Brain microvascular endothelial cell (primary cell): Measurements from ENCODE around the gene SFMBT2.

Experiments
- DNase-seq: peaks from one replicate; pipeline ENCODE4 v3.0.0-alpha.2; 2020
- H3K27ac ChIP-seq: fragments of 250-450 bp; sonication (Bioruptor Pico); 2 replicates; pipeline ENCODE4 v1.5.1; 2020; ENCODE audit warnings: mild to moderate bottlenecking, moderate library complexity
- H3K27me3 ChIP-seq: fragments of 250-450 bp; sonication (Bioruptor Pico); replicated peaks from 2 replicates; pipeline ENCODE4 v1.5.1; 2020; ENCODE audit warnings: mild to moderate bottlenecking
- H3K36me3 ChIP-seq: fragments of 250-450 bp; sonication (Bioruptor Pico); replicated peaks from 2 replicates; pipeline ENCODE4 v1.5.1; 2020; ENCODE audit warnings: mild to moderate bottlenecking
- H3K4me3 ChIP-seq: 2 replicates; pipeline ENCODE4 v1.5.1; 2011; ENCODE audit warnings: low read depth, mild to moderate bottlenecking, control low read depth, low read length, moderate library complexity
- in situ Hi-C: cut with HindIII; loops from 2 replicates; pipeline ENCODE4 v1.10.0; 2017; ENCODE audit warnings: low sequenced_read_pairs, low pct_ligation_motif_present
- TF ChIP-seq, protein P1 (sequence below): IDR thresholded peaks from 2 replicates; pipeline ENCODE4 v1.5.1; 2011; ENCODE audit warnings: low read depth, mild to moderate bottlenecking, moderate library complexity, low read length, control low read depth, inconsistent platforms; ENCODE audit errors: missing control alignments

Gene SFMBT2

DNA sequence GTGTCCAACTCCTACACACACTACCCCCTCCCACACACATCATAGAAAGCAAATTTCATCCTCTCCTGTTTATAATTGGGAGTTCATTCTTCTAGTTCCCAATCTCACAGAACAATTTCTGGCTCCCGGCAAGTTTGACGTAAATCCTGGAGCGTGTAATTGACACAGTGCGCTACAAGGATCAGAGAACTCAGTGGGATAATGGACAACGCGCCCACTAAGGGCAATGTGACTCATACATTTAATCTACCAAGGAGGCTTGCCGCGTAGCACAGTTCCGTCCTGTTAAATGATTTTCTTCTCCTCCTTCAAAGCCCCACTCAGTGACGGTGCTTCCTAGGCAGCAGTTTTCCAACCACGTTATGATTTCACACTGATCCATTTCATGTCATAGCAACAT is 277.6 kb downstream of the SFMBT2 start:
- H3K36me3 ChIP-seq, result no peaks in the 10 kb centered on the region
- no peaks in the 10 kb centered on the region for H3K27me3 ChIP-seq
- in situ Hi-C loops, result loop anchor here (25.0 kb wide), 1 partner anchor 129 kb away; no protein-coding TSS in a partner anchor
- H3K27ac ChIP-seq, result no peak overlapping the region
- H3K4me3 ChIP-seq, result no peak overlapping the region
- TF ChIP-seq, protein P1, sequence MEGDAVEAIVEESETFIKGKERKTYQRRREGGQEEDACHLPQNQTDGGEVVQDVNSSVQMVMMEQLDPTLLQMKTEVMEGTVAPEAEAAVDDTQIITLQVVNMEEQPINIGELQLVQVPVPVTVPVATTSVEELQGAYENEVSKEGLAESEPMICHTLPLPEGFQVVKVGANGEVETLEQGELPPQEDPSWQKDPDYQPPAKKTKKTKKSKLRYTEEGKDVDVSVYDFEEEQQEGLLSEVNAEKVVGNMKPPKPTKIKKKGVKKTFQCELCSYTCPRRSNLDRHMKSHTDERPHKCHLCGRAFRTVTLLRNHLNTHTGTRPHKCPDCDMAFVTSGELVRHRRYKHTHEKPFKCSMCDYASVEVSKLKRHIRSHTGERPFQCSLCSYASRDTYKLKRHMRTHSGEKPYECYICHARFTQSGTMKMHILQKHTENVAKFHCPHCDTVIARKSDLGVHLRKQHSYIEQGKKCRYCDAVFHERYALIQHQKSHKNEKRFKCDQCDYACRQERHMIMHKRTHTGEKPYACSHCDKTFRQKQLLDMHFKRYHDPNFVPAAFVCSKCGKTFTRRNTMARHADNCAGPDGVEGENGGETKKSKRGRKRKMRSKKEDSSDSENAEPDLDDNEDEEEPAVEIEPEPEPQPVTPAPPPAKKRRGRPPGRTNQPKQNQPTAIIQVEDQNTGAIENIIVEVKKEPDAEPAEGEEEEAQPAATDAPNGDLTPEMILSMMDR, result no peak
- DNase-seq, result no peak

GRCh38 chr10:7130191-7130911 is 280.5 kb downstream of the SFMBT2 start:
- in situ Hi-C loops, result loop anchor here (25.0 kb wide), 1 partner anchor 132 kb away; no protein-coding TSS in a partner anchor
- no peak overlapping the region for H3K27ac ChIP-seq
- H3K36me3 ChIP-seq, result no peaks in the 10 kb centered on the region

DNA sequence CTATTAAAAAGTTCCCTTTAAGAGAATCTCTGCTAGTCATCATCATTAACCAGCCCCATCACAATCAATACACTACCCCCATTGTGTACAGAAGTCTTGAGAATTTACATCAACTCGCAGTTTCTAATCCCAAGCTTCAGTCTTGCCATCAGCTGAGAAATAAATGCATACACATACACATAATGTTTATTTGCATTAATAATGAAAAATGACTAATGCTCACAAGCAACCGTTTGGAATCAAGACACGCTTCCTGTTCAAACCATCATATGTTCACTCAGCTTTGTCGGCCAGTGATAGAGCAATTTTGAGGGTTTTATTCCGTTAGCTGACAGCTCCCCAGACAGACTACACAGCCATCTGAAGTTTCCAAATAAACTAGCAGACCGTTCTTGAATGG is 287.1 kb downstream of the SFMBT2 start:
- no peak for DNase-seq
- no peak overlapping the region for H3K4me3 ChIP-seq
- no peaks in the 10 kb centered on the region for H3K36me3 ChIP-seq
- TF ChIP-seq, protein P1, result no peak
- no peak overlapping the region for H3K27ac ChIP-seq
- H3K27me3 ChIP-seq, result no peaks in the 10 kb centered on the region
- in situ Hi-C loops, result loop anchor here (25.0 kb wide), 1 partner anchor 289 kb away; the partner anchor contains the start of gene SFMBT2

More at GRCh38 chr10:7130191-7130911, 280.5 kb downstream of the SFMBT2 start:
- TF ChIP-seq, protein P1, result no peak
- Histone ChIP-seq H3K27me3 (no peaks in the 10 kb centered on the region), H3K4me3 (no peak overlapping the region)
- DNase-seq, result no peak

- Histone ChIP-seq H3K36me3 (no peaks in the 10 kb centered on the region), H3K4me3 (no peak overlapping the region), H3K27ac (no peak overlapping the region), H3K27me3 (no peaks in the 10 kb centered on the region)
- in situ Hi-C loops, result loop anchor here (25.0 kb wide), 1 partner anchor 290 kb away; the partner anchor contains the start of gene SFMBT2
- TF ChIP-seq, protein P1, result no peak
- DNase-seq, result no peak
Measured at GRCh38 chr10:7122561-7122960, 288.3 kb downstream of the SFMBT2 start.

DNA sequence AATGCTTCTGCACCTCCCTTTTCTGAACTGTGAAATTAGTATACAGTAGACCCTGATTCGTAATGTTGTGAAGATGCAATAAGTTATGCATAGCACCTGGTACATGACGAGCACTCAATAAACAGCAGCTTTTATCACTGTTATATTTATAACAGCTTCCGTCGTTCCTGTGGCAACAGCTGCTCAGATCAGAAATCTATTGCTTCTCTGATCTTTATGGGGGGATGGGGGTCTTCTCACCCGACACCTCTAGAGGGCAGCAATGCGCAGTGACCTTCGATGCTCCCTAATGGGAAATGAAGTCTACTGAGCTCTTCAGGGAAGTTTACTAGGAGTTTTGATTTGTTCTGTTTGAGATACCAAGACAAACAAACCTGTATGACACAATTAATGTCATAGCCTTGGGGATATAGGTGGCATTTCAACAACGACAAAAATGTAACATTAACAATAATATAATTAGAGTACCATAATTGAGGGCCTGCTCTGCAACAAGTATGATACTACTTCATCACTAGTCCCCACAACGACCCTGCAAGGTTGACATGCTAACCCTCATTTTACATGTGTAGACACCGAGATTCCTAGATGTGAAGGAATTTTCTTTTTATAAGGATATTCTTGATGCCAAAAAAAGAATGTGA is 289.6 kb downstream of the SFMBT2 start:
- Histone ChIP-seq H3K27ac (no peak overlapping the region), H3K27me3 (no peaks in the 10 kb centered on the region), H3K4me3 (no peak overlapping the region), H3K36me3 (no peaks in the 10 kb centered on the region)
- in situ Hi-C loops, result loop anchor here (25.0 kb wide), 1 partner anchor 291 kb away; the partner anchor contains the start of gene SFMBT2
- TF ChIP-seq, protein P1, result peak; percentile 81
- no peak for DNase-seq
